ENCODE data around the gene ZNF417.
"Not testable (repeated sequence)": the region's sequence is repeated elsewhere in the genome, so short reads cannot be mapped to it uniquely, and the experiment has no call there.

The ZNF417 gene

DNA sequence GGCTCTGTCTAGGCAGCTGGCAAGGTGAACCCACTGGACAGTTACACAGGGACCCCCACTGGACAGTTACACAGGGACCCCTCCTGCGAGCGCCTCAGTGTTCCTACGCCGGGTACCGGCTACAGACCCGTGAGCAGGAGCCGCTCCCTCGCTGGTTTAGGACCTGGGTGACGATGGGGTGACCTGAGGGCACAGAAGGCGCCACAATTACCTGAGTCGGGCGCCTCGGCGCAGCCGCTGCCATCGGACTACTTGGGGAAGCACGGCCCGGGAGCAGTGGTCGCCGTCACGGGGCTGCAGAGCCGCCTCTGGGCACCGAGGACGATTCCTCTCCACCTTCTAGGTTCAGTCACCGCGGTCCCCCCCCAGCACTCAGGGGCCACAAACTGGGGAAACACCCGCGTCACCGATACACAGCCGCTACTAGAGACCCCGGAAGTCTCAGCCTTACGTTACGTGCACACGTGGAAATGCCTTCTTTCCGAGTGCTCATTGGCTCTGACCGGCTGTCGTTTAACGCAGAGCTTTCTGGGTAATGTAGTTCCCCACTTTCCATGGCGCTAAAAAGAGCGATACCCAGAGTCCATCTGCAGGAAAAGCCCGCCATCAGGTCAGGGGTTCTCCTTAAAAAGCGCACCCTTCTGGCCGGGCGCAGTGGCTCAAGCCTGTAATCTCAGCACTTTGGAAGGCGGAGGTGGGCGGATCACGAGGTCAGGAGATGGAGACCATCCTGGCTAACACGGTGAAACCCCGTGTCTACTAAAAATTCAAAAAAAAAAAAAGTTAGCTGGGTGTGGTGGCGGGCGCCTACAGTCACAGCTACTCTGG, at the start of gene ZNF417:
TSS of gene ZNF417 (minus strand) at position 425 of the 828 bp plus-strand sequence. CDS start at position 244, 181 bp downstream.
- DNase-seq (ENCODE audit: low spot score) = peak; percentile 96

DNA sequence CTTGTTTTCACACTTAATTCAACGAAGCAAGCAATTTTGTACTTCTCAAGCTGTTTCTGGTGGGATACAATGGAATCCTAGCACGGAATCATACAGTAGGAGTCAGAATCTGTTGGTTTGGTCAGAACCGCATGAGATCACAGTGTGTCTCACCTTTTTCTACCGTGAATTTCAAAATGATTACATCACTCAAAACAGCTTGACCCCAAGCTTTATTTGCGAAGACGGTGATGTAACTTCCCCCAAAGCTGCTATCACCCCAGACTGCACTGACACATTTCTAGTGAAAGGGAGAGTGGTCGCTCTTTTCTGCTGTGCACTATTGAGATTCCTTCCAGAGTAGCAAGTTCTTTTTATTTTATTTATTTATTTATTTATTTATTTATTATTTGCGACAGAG, 48.4 kb upstream of the ZNF417 start:
- DNase-seq (ENCODE audit: low spot score) = no peak

- no peak for DNase-seq (ENCODE audit: low spot score)
Observed at GRCh38 chr19:57961785-57962184, 45.4 kb upstream of the ZNF417 start.

- no peak for DNase-seq (ENCODE audit: low spot score)
Observed at GRCh38 chr19:57954996-57955395, 38.6 kb upstream of the ZNF417 start.

GRCh38 chr19:57949702-57950101, 33.3 kb upstream of the ZNF417 start:
- DNase-seq (ENCODE audit: low spot score) = no peak

DNA sequence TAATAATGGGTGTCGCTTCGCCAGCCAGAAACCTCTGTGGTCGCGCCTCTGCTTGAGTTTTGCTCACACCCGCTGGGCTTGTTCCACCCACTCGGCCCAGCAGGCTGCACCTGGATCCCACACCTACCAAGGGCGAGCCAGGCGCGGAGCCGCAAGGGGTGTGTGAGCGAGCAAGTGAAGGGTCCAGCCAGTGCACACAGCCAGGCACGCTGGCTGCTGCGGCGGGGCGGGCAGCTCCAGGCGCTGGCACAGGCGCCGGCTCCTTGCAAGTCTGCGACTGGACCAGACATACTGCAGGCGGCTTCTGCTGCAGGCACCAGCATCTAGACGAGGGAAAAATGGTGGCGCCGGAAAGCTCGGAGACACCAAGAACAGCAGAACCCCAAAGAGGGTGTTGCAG, 32.9 kb upstream of the ZNF417 start:
- no peak for DNase-seq (ENCODE audit: low spot score)

- no peak for DNase-seq (ENCODE audit: low spot score)
Observed at GRCh38 chr19:57947419-57948134, 31.2 kb upstream of the ZNF417 start, which contains the start of gene ZNF256. Gene ZNF256 (minus strand): TSS chr19:57947706. CDS start chr19:57947474, 232 bp downstream.

DNA sequence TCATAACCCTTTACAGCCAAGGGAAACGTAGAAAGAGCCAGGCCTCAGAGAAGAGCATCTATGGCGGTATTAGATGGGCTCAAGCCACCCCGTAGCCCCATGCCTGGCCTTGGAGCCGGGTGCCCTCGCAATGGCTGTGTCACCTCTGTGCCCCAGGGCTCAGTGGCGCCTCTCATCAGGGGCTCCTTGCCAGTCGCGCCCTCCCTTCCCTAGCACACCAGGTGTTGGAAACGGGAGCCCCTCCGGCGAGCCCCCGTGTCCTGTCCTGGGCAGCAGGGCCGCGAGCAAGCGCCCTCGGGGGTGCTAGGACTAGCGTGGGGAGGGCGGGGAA, 30.7 kb upstream of the ZNF417 start:
- no peak for DNase-seq (ENCODE audit: low spot score)

DNA sequence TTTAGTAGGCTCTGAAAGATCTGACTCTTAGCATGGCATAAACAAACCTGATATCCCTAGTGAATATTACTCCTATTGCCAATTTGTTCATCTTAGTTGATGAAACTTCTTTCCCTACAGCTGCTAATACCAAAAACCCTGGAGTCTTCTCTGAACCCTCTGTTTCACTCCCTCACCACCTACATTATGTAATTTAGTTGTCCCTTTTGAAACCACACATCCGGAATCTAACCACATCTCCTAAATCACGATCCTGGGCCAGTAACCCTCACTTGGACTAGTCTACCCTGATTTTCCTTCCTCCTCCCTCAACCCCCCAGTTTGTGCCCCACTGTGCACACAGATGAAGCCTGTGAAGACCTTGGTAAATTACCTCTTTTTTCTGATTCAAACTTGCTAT, 29.9 kb upstream of the ZNF417 start:
- DNase-seq (ENCODE audit: low spot score) = no peak

DNA sequence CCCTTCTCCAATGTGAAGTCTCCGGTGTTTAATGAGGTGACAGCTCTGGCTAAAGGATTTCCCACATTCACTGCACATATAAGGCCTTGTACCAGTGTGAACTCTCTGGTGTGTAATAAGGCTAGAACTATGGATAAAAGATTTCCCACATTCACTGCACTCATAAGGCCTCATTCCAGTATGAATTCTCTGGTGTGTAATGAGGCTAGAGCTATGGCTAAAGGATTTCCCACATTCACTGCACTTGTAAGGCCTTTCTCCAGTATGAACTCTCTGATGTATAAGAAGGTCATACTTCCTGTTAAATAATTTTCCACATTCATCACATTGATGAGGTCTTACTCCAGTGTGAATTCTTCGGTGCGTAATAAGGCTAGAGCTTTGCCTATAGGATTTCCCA, 25.2 kb upstream of the ZNF417 start:
- DNase-seq (ENCODE audit: low spot score) = no peak

- DNase-seq (ENCODE audit: low spot score) = no peak
Observed at GRCh38 chr19:57935731-57936130, 19.3 kb upstream of the ZNF417 start.

DNA sequence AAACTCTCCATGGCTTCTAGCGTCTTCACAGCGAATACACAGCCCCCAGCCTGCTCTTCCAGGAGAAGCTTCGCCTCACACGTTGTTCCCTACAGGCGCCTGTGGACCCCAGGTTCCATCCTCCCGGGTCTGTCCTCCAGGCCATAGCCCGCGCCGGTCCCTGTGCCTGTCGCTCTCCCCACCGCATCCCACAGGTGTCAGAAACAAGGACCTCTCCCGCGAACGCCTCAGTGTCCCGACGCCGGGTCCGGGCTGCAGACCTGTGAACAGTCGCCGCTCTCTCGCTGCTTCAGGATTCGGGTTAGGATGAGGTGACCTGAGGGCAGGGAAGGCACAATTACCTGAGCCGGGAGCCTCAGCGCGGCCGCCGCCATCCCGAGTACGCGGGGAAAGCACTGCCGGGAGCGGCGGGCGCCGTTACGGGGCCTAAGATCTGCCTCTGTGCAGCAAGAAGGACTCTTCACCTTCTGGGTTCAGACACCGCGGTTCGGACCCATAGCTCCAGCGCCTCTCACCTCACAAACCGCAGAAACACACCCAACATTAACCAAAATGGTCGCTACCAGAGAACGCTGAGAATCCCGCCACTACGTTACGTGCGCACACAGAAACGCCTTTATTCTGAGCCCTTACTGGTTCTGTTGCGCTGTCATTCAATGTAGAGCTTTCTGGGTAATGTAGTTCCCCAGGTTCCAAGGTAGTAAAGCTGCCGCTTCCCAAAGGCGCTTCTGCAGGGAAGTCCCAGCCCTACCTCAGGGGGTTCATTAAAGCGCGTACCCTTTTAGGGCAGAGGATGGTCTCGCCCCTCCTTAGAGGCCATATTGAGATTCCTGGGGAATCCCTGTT, 18.7 kb upstream of the ZNF417 start, which contains the start of gene ZNF418:
TSS of gene ZNF418 (minus strand) at position 583 of the 846 bp plus-strand sequence. CDS start 1,580 bp downstream, outside the sequence.
- DNase-seq (ENCODE audit: low spot score) = no peak

DNA sequence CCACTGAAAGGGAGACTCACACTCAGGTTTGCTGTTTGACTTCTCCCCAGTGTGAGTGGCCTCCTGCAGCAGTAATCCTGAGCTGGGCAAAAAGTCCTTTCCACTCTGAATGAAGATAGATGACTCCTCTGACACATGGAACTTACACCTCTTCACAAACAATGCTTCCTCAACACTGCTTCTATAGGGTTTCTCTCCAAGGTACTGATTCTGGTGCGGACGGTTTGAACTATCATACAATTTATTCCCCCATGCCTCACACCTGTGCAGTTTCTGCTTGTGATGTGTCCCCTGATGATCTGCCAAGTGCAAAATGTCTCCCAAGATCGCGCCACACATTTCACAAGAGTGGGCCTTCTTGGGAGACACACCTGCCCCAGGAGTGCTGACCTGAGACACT, 11.2 kb upstream of the ZNF417 start:
- no peak for DNase-seq (ENCODE audit: low spot score)

DNA sequence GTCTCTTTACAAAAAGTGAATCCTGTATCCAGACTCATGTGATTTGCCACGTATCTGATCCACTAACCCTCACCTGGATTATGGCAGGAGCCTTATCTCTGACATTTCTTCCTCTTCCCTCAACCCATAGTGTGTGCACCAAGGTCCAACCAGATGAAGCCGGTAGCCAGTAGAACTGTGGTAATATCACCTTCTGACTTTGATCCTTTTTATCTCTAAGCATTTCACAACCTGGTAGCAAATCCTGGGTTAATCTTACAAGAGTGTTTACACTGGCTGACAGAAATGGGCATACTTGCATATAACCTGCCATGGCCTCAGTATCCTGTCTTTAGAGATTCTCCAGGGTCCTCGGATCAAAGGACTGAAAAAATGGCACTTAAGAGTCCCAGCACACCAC, 1.9 kb downstream of the ZNF417 start:
- DNase-seq (ENCODE audit: low spot score) = no peak

DNA sequence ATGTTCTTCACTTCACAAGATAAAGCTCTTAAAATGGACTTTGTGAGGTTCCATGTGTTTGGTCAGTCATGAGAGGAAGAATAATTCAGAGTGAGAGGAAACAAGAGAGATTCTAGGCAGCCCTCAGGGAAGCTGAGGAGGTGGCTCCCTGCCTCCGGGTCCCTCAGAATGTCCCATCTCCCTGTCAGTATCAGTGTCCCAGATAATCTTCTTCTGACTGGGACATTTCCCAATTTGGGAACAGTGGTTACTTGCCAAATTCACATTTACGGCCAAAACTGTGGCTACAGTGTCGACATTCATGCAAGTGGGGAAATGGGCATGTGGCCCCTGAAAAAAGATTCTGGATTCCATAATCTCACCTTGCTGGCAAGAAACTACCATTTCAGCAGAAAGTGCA, 9.0 kb downstream of the ZNF417 start:
- no peak for DNase-seq (ENCODE audit: low spot score)

DNA sequence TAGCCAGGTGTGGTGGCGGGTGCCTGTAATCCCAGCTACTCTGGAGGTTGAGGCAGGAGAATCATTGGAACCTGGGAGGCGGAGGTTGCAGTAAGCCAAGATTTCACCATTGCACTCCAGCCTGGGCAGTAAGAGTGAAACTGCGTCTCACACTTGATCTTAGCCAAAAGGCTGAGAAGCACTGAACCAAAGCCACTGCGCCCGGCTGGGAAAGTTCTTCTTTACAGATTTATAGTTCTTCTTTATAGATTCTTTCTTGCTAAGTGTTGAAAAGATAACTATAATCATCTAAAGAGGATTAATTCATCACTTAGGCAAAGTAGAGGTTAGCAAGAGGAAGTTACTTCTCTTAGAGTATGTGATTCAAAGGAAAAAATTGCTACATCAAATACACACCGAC, 11.1 kb downstream of the ZNF417 start:
- no peak for DNase-seq (ENCODE audit: low spot score)

DNA sequence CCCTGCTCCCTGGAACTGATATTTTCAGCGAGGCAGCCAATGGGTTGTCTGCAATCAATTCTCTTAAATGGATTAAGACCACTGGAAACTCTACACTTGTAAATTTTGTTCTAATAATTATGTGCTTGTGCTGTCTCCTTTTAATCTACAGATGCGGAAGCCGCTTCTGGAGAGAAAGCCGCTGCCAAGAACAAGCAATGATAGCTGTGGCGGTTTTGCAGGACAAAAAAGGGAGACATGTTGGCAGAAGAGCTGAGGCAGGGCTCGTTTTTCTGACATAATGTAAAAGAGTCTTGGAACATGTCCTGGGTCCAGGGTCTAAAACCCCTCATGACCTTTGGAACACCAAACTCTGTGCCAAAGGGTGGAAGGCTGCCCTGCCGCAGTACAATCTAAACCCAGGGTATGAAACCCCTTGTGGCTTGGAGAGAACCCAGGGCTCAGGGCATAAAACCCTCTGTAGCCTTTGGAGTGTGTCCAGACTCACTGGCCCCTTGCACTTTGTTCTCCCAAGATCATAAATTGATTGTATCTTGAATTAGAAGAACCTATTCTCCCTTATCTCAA, 12.7 kb downstream of the ZNF417 start:
- no peak for DNase-seq (ENCODE audit: low spot score)

DNA sequence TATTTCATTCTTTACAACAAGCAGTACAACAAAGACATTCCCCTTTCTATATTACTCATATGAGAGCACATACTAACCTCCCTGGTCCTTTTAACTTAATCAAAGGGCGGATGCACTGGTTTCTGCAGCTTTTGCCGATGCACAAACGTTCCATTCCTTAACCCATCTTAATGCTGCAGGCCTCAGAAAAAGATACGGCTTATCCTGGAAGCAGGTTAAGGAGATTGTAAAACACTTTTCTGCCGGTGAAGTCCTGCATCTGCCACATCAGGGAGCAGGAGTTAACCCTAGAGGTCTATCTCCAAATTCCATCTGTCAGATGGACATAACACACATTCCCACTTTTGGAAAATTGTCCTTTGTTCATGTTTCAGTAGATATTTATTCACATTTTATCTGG, 16.1 kb downstream of the ZNF417 start:
- no peak for DNase-seq (ENCODE audit: low spot score)

DNA sequence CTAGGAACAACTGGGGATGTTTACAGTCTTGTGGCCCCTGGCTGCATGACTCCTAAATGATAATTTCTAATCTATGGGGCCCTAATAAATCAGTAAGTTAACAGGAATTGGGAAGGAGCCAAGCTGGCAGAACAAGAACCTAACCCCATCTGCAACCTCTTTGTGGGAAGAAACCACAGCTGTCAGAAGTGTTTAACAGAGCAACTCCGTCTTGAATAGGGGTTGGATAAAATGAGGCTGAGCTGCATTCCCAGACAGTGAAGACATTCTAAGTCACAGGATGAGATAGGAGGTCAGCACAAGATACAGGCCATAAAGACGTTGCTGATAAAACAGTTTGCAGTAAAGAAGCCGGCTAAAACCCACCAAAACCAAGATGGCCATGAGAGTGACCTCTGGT, 25.7 kb downstream of the ZNF417 start:
- DNase-seq (ENCODE audit: low spot score) = not testable (repeated sequence)

DNA sequence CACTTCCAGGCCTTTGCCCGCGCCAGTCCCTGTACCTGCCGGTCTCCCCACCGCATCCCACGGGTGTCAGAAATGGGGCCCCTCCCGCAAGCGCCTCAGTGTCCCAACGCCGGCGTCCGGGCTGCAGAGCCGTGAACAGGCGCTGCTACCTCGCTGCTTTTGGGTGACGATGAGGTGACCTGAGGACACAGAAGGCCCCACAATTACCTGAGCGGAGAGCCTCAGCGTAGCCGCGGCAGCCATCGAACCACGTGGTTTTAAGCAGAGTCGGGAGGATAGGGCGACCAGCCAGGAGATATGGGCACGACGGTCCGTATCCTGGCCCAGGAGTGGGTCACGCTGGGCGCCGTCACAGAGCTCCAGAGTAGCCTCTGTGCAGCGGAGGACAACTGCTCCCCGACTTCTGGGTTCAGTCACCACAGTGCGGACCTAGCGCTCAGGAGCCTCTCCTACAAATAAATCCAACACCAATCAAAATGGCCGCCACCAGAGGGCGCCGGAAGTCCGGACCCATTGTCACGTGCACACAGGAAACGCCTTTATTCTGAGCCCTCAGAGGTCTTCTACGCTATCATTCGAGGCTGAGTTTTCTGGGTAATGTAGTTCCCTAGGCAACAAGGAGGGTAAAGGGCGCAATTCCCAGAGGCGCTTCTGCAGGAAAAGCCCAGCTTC, 27.7 kb downstream of the ZNF417 start, which contains the start of gene ZNF814:
TSS of gene ZNF814 (minus strand) at position 478 of the 672 bp plus-strand sequence. CDS start at position 243, 235 bp downstream.
- DNase-seq (ENCODE audit: low spot score) = peak; percentile 9

- no peak for DNase-seq (ENCODE audit: low spot score)
Observed at GRCh38 chr19:57888107-57888559, 28.3 kb downstream of the ZNF417 start.

Data from RKO (cell line).